ENCODE results near the gene RHBDD3.

DNA sequence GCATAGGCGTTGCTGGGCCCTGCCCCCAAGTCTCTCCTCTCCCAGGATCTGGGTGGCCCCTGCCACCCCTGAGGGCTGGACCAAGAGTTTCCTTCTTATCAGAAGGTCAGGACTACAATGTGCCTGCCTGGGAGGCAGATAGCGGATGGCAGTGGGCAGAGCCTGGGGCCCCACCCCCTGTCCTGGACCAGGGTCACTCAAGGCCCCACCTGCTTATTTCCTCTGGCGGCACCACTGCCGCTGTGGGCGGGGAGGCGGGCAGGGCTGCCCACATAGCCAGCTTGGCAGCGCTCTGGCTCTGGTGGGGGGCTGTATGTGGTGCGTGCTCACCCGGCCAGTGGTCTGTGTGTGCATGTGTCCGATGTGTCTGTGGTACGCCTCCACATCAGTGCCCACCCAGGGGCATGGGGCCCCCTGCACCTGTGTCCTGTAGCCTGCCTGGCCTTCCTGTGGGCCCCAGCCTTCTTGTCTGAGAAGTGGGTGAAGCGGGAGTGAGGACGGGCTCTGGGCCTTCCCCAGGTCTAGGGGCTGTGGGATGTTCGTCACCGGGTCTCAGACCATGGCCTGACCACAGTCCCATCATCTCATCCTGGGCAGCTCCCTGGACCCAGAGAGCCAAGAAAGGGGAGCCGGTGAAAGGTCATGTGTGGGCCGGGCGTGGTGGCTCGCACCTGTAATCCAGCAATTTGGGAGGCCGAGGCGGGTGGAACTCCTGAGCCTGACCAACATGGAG is 41.7 kb upstream of the RHBDD3 start:
- TF ChIP-seq, protein P1, sequence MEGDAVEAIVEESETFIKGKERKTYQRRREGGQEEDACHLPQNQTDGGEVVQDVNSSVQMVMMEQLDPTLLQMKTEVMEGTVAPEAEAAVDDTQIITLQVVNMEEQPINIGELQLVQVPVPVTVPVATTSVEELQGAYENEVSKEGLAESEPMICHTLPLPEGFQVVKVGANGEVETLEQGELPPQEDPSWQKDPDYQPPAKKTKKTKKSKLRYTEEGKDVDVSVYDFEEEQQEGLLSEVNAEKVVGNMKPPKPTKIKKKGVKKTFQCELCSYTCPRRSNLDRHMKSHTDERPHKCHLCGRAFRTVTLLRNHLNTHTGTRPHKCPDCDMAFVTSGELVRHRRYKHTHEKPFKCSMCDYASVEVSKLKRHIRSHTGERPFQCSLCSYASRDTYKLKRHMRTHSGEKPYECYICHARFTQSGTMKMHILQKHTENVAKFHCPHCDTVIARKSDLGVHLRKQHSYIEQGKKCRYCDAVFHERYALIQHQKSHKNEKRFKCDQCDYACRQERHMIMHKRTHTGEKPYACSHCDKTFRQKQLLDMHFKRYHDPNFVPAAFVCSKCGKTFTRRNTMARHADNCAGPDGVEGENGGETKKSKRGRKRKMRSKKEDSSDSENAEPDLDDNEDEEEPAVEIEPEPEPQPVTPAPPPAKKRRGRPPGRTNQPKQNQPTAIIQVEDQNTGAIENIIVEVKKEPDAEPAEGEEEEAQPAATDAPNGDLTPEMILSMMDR (IDR thresholded peaks at IDR 0.05) = no peak
- TF ChIP-seq EP300 (IDR thresholded peaks at IDR 0.05) = peak in 1 of 2 donors; percentile 42
